ENCODE data around the gene KLC1. TPM values are rescaled to one million over a fixed set of nuclear protein-coding genes. Genes with fewer than 3 reads are reported as not detected.

KLC1 gene
- total and polyA plus RNA-seq, 4 donors, result 207 to 505 (median 402) TPM

DNA sequence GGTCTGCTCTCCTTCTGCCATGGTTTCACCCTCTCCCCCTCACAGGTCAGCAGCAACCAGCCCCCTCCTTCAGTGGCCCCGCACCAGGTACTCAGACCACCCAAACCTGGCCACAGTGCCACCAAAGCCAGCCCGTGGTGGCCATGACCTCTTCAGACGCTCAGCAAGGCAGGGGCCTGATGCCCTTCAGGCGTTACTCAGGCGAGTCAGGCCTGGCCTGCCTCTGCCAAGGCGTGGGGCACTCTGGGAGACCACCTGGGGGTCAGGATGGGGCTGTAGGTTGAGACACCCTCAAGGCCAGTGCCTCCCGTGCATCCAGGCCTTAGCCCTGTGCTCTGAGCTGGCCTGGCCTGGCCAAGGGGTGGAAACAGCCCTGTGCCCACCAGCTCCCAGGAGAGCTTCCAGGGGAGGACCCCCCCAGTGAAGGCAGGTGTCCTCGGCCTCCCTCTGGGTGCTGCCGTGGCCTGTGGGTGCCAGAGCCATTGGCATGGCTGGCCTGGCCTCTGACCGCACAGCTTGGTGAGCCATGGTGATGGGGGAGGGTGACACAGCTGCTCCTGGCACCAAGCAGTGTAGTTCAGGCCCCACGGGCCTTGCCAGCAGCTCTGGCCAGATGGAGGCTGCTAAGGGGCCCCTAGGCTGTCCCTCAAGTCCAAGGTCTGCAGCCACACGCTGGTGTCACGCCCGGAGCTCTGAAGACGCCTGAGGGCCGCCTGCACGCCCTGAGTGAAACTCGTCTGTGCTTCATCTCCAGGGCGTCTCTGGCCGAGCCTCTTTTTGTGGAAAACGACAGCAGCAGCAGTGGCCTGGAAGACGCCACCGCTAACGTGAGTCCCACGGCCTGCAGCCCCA, 71.1 kb downstream of the KLC1 start:
- H3K27me3 ChIP-seq (ENCODE audit: control insufficient read depth, insufficient read depth, low read length), result no peaks in the 10 kb centered on the region
- 81% methylated on average over 25 of the region's 25 CpGs for WGBS (ENCODE audit: insufficient coverage)
- H3K36me3 ChIP-seq (ENCODE audit: control insufficient read depth, insufficient read depth, low read length), result peaks cover 93% of the 10 kb centered on the region
- H3K4me3 ChIP-seq (ENCODE audit: low read depth, low read length), result no peak overlapping the region
- H3K27ac ChIP-seq (ENCODE audit: low read depth, low read length), result no peak overlapping the region
- DNase-seq (ENCODE audit: low read depth in 4 of 6, low spot score in 6 of 6), result no peak
- no peaks in the 10 kb centered on the region for H3K9me3 ChIP-seq (ENCODE audit: control insufficient read depth, insufficient read depth, low read length)
- peaks cover 64% of the 10 kb centered on the region for H3K4me1 ChIP-seq (ENCODE audit: control insufficient read depth, insufficient read depth, low read length)

DNA sequence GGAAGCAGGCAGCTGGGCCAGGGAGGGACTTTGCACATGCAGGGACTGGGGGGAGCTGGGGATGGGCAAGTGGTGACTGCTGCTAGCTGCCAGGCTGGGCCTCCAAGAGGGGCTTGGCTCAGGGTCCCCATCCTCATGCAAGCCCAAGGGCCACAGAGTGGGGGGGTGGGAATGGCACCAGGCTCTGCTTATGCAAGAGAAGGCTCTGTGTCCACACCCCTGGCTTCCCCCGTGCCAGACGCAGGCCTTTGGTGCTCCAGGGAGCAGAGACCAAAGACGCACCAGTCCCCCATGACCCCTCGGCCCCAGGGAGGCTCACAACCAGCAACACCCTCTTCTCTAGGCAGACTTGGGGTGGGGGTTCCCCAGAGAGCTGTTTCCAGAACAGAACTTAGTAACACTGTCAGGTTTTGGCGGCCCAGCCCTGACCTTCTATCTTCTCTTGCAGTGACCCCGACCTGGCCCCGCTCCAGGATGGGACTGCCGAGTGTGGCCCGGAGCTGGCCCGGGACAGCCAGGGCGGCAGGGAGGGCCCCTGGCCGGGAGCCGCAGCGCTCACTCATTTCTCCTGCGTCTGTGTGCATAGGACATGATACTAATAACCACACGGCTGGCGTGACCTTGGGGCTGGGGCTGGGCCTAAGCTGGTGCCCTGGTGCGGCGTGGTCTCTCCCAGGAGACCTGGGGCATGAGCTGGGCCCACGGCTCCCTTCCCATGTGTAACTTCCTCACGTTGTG, 71.9 kb downstream of the KLC1 start:
- no peak overlapping the region for H3K4me3 ChIP-seq (ENCODE audit: low read depth, low read length)
- no peaks in the 10 kb centered on the region for H3K27me3 ChIP-seq (ENCODE audit: control insufficient read depth, insufficient read depth, low read length)
- H3K9me3 ChIP-seq (ENCODE audit: control insufficient read depth, insufficient read depth, low read length), result no peaks in the 10 kb centered on the region
- no peak overlapping the region for H3K27ac ChIP-seq (ENCODE audit: low read depth, low read length)
- no peak for DNase-seq (ENCODE audit: low read depth in 4 of 6, low spot score in 6 of 6)
- 91% methylated on average over 19 of the region's 21 CpGs for WGBS (ENCODE audit: insufficient coverage)
- peaks cover 64% of the 10 kb centered on the region for H3K4me1 ChIP-seq (ENCODE audit: control insufficient read depth, insufficient read depth, low read length)
- peaks cover 94% of the 10 kb centered on the region for H3K36me3 ChIP-seq (ENCODE audit: control insufficient read depth, insufficient read depth, low read length)

DNA sequence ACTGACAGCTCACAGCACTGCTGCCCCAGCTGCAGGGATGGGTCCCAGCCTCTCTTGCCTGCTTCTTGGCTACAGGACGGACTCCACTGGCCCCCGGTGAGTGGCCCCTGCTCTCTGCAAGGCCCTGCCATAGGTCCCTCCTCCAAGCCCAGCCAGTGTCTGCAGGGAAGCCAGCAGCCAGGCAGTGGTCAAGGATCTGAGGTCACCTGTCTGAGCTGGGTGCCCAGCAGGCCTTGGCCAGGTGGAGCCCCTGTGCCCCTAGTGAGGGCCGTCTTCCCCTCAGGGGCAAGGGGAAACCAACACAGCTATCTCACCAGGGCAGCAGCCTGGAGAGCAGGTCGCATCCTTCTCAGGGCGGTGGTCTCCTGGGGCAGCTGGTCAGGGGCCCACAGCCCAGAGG, 73.1 kb downstream of the KLC1 start:
- Histone ChIP-seq H3K27me3 (ENCODE audit: control insufficient read depth, insufficient read depth, low read length) (no peaks in the 10 kb centered on the region), H3K4me1 (ENCODE audit: control insufficient read depth, insufficient read depth, low read length) (peaks cover 55% of the 10 kb centered on the region), H3K36me3 (ENCODE audit: control insufficient read depth, insufficient read depth, low read length) (peaks cover 97% of the 10 kb centered on the region), H3K9me3 (ENCODE audit: control insufficient read depth, insufficient read depth, low read length) (no peaks in the 10 kb centered on the region), H3K27ac (ENCODE audit: low read depth, low read length) (no peak overlapping the region), H3K4me3 (ENCODE audit: low read depth, low read length) (no peak overlapping the region)
- 96% methylated on average over 5 of the region's 5 CpGs for WGBS (ENCODE audit: insufficient coverage)
- DNase-seq (ENCODE audit: low read depth in 4 of 6, low spot score in 6 of 6), result no peak

DNA sequence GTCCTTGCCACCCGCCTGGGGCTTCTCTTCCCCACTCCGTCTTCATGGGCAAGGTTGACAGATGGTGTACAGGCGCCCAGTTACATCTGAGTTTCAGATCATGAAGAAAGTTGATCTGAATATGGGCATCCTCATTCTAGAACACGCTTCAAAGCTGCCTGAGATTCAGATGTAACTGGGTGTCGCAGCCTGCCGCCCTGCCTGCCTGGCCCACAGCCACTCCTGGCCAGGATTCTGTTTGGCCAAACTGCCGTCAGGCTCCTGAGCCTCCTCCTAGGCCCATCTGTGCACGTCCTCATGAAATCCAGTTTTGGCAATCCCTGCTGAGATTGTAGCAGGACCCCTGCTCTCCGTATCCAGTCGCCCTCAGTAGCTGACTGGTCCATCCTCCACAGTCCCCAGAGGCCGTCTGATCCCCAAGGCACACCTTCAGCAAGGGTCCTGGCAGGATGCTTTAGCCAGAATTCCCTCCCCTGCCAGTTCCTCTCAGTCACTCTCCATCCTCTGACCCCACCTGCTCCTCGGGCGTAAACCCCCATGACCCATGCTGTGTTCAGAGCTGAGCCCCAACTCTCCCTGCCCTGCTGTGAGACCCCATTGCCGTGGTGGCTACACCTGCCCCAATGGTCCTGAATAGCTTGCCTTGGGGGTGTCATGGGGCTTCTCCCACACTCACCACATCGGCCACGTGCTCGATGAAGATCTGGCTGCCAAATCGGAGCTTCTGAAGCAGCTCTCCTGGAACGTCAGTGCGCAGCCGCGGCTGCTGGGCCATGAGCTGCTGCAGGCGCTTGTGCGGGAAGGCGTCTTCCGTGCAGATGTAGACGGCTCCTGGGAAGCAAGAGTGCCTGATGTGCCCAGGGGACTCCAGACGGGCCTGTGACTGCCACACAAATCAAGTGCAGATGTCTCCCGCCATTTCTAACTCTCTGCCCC, 73.8 kb downstream of the KLC1 start:
- DNase-seq (ENCODE audit: low read depth in 4 of 6, low spot score in 6 of 6), result peak in 1 of 6 donors; percentile 18
- H3K9me3 ChIP-seq (ENCODE audit: control insufficient read depth, insufficient read depth, low read length), result no peaks in the 10 kb centered on the region
- no peak overlapping the region for H3K27ac ChIP-seq (ENCODE audit: low read depth, low read length)
- no peaks in the 10 kb centered on the region for H3K27me3 ChIP-seq (ENCODE audit: control insufficient read depth, insufficient read depth, low read length)
- no peak overlapping the region for H3K4me3 ChIP-seq (ENCODE audit: low read depth, low read length)
- peaks cover 100% of the 10 kb centered on the region for H3K36me3 ChIP-seq (ENCODE audit: control insufficient read depth, insufficient read depth, low read length)
- H3K4me1 ChIP-seq (ENCODE audit: control insufficient read depth, insufficient read depth, low read length), result peaks cover 48% of the 10 kb centered on the region
- WGBS (ENCODE audit: insufficient coverage), result 86% methylated on average over 26 of the region's 29 CpGs

DNA sequence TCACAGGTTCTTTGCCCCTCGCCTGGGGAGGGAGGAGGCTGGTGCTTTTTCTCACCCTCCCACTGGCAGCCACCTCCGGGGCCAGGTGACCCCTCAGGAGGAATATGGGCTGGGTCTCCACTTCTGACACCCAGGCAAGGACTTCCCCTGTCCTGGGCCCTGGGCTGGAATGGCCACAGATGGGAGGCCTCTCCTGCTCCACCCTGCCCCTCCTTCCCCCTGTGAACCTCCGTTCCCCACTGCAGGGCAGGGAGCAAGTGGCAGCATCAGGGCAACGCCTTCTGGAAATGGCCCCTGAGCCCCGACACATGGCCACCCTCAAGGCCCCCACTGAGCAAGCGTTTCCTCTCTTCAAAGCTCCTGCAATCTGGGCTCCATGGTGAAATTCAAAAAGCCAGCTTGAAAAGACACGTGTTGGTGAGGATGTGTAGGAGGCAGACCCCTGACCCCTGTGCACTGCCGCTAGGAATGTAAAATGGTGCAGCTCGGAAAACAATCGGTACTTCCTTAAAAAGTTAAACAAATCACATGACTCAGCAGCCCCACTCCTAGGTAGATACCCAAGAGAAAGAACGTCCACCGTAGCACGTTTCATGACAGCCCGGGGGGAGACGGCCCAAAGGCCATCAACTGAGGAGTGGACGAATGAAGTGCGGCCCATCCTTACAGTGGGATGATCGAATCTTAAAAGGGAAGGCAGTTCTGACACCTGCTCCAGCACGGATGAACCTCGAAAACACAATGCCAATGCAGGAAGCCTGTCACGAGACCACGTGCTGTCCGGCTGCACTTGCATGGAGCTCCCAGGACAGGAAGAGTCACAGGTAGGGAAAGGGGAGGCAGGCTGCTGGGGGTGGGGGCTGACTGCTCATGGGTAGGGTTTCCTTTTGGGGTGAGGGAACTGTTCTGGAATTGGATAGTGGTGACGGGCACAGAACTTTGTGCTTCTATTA, 74.7 kb downstream of the KLC1 start:
- 82% methylated on average over 17 of the region's 24 CpGs for WGBS (ENCODE audit: insufficient coverage)
- H3K27ac ChIP-seq (ENCODE audit: low read depth, low read length), result no peak overlapping the region
- peaks cover 100% of the 10 kb centered on the region for H3K36me3 ChIP-seq (ENCODE audit: control insufficient read depth, insufficient read depth, low read length)
- DNase-seq (ENCODE audit: low read depth in 4 of 6, low spot score in 6 of 6), result no peak
- H3K27me3 ChIP-seq (ENCODE audit: control insufficient read depth, insufficient read depth, low read length), result no peaks in the 10 kb centered on the region
- H3K4me3 ChIP-seq (ENCODE audit: low read depth, low read length), result no peak overlapping the region
- H3K4me1 ChIP-seq (ENCODE audit: control insufficient read depth, insufficient read depth, low read length), result peaks cover 48% of the 10 kb centered on the region
- H3K9me3 ChIP-seq (ENCODE audit: control insufficient read depth, insufficient read depth, low read length), result no peaks in the 10 kb centered on the region

DNA sequence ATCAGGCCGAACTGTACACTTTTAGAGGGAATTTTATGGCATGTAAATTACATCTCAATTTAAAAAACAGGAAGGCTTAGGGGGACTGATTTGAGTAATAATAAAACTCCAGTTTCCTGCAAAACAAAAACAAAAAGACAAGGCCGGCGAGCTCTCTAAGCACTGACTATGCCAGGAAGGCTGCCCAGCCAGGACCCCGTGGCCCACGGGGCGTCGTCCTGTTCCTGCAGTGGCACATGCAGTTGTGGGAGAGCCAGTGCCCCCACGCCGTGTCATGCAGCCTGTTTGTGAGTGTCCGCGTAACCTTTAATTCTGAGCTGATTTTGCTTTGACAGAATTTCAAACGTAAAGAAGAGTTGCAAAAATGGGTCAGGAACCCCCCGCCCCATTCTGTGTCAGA, 75.7 kb downstream of the KLC1 start:
- peaks cover 100% of the 10 kb centered on the region for H3K36me3 ChIP-seq (ENCODE audit: control insufficient read depth, insufficient read depth, low read length)
- no peaks in the 10 kb centered on the region for H3K27me3 ChIP-seq (ENCODE audit: control insufficient read depth, insufficient read depth, low read length)
- 91% methylated on average over 12 of the region's 13 CpGs for WGBS (ENCODE audit: insufficient coverage)
- no peak overlapping the region for H3K27ac ChIP-seq (ENCODE audit: low read depth, low read length)
- no peaks in the 10 kb centered on the region for H3K9me3 ChIP-seq (ENCODE audit: control insufficient read depth, insufficient read depth, low read length)
- no peak for DNase-seq (ENCODE audit: low read depth in 4 of 6, low spot score in 6 of 6)
- H3K4me3 ChIP-seq (ENCODE audit: low read depth, low read length), result no peak overlapping the region
- H3K4me1 ChIP-seq (ENCODE audit: control insufficient read depth, insufficient read depth, low read length), result peaks cover 51% of the 10 kb centered on the region

DNA sequence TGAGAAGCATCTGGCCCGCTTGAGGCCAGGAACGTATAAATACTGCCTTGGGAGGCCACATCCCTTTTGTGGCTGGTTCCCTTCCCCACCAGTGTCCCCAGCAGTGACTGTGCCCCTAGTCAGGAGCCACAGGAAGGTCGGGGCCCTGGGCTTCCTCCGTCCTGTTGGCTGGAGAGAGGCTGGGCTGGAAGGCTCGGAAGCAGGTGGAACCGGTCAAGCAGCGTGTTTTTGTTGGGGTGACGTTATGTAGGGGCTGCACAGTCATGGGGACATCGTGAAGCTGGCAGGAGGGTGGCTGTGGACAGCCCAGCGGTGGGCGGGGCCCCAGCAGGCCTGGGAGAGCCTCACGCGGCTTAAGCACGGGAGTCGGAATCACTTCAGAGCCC, 76.1 kb downstream of the KLC1 start:
- no peak for DNase-seq (ENCODE audit: low read depth in 4 of 6, low spot score in 6 of 6)
- no peaks in the 10 kb centered on the region for H3K9me3 ChIP-seq (ENCODE audit: control insufficient read depth, insufficient read depth, low read length)
- peaks cover 100% of the 10 kb centered on the region for H3K36me3 ChIP-seq (ENCODE audit: control insufficient read depth, insufficient read depth, low read length)
- H3K4me3 ChIP-seq (ENCODE audit: low read depth, low read length), result no peak overlapping the region
- peaks cover 48% of the 10 kb centered on the region for H3K4me1 ChIP-seq (ENCODE audit: control insufficient read depth, insufficient read depth, low read length)
- no peak overlapping the region for H3K27ac ChIP-seq (ENCODE audit: low read depth, low read length)
- WGBS (ENCODE audit: insufficient coverage), result 69% methylated on average over 15 of the region's 15 CpGs
- no peaks in the 10 kb centered on the region for H3K27me3 ChIP-seq (ENCODE audit: control insufficient read depth, insufficient read depth, low read length)

DNA sequence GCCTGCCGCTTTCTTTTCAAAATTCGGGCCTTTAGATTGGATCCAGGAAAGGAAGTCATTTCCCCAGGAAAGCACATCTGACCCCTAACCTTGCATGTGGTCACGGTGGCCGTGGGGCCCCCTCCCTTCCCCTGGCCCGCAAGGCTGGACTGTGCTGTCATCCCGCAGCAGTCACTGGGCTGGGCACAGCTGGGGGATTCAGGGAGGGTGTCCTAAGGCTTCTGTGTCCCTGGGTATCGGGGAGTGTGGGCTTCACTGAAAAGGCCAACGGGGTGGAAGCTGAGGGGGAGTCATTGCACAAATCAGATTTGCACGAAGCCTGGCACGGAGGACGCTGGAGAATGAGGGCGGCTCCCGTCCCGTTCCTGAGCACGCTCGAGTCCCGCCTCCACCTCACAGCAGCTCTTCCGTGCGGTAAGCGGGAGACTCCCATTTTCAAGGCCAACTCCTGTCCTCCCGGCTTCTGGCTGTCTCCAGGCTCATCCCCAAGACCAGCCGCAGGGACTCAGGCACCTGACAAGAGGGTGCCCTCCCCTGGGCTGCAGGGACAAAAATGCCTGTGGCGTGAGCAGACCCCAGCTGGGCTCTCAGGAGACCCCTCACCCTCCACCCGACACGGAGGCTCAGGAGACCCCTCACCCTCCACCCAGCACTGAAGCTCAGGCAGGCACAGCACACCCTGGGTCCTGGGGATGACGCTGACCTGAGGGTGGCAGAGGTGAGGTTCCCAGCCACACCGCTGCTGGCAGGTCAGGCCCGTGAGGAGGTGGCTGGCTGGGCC, 76.7 kb downstream of the KLC1 start:
- WGBS (ENCODE audit: insufficient coverage), result 85% methylated on average over 23 of the region's 28 CpGs
- H3K36me3 ChIP-seq (ENCODE audit: control insufficient read depth, insufficient read depth, low read length), result peaks cover 99% of the 10 kb centered on the region

More for the DNA sequence above, 76.7 kb downstream of the KLC1 start:
- peaks cover 49% of the 10 kb centered on the region for H3K4me1 ChIP-seq (ENCODE audit: control insufficient read depth, insufficient read depth, low read length)
- no peaks in the 10 kb centered on the region for H3K9me3 ChIP-seq (ENCODE audit: control insufficient read depth, insufficient read depth, low read length)
- H3K27ac ChIP-seq (ENCODE audit: low read depth, low read length), result peak overlapping the region; percentile 40
- H3K4me3 ChIP-seq (ENCODE audit: low read depth, low read length), result no peak overlapping the region
- no peak for DNase-seq (ENCODE audit: low read depth in 4 of 6, low spot score in 6 of 6)
- no peaks in the 10 kb centered on the region for H3K27me3 ChIP-seq (ENCODE audit: control insufficient read depth, insufficient read depth, low read length)

All from spinal cord (tissue), 10 donors.